Measurements from ENCODE around the gene KDM5C.

GRCh38 chrX:53194308-53194707, 30.7 kb downstream of the KDM5C start:
- TF ChIP-seq, protein P1, sequence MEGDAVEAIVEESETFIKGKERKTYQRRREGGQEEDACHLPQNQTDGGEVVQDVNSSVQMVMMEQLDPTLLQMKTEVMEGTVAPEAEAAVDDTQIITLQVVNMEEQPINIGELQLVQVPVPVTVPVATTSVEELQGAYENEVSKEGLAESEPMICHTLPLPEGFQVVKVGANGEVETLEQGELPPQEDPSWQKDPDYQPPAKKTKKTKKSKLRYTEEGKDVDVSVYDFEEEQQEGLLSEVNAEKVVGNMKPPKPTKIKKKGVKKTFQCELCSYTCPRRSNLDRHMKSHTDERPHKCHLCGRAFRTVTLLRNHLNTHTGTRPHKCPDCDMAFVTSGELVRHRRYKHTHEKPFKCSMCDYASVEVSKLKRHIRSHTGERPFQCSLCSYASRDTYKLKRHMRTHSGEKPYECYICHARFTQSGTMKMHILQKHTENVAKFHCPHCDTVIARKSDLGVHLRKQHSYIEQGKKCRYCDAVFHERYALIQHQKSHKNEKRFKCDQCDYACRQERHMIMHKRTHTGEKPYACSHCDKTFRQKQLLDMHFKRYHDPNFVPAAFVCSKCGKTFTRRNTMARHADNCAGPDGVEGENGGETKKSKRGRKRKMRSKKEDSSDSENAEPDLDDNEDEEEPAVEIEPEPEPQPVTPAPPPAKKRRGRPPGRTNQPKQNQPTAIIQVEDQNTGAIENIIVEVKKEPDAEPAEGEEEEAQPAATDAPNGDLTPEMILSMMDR (IDR thresholded peaks at IDR 0.05), result no peak
- no peak for TF ChIP-seq POLR2AphosphoS5 (IDR thresholded peaks at IDR 0.05; ENCODE audit: insufficient read depth in 1 of 2, low read depth in 1 of 2)
